ENCODE measurements around the gene APBB2.
"Not testable (repeated sequence)": the region's sequence is repeated elsewhere in the genome, so short reads cannot be mapped to it uniquely, and the experiment has no call there.

APBB2 gene

GRCh38 chr4:40840255-40840984 lies 373.9 kb downstream of the APBB2 start:
- no peak for DNase-seq

GRCh38 chr4:40838742-40839141 lies 375.6 kb downstream of the APBB2 start:
- DNase-seq, result no peak

- peak in 28 of 58 donors; percentile 3 to 52 (median 28) for DNase-seq
Observed at GRCh38 chr4:40837094-40837870, 377.1 kb downstream of the APBB2 start.

- DNase-seq, result no peak
Observed at GRCh38 chr4:40833212-40833611, 381.1 kb downstream of the APBB2 start.

GRCh38 chr4:40832175-40832574 lies 382.2 kb downstream of the APBB2 start:
- no peak for DNase-seq

GRCh38 chr4:40831146-40831907 lies 383.0 kb downstream of the APBB2 start:
- peak in 24 of 58 donors; percentile 13 to 77 (median 38) for DNase-seq

- no peak for DNase-seq
Observed at GRCh38 chr4:40829586-40829985, 384.8 kb downstream of the APBB2 start.

GRCh38 chr4:40828661-40829060 lies 385.7 kb downstream of the APBB2 start:
- no peak for DNase-seq

GRCh38 chr4:40827758-40828157 lies 386.6 kb downstream of the APBB2 start:
- DNase-seq, result no peak

- DNase-seq, result no peak
Observed at GRCh38 chr4:40826821-40827220, 387.5 kb downstream of the APBB2 start.

GRCh38 chr4:40825014-40825838 lies 389.1 kb downstream of the APBB2 start:
- no peak for DNase-seq

GRCh38 chr4:40822420-40823166 lies 391.7 kb downstream of the APBB2 start:
- DNase-seq, result no peak

- DNase-seq, result no peak
Observed at GRCh38 chr4:40820101-40820500, 394.2 kb downstream of the APBB2 start.

- not testable (repeated sequence) for DNase-seq
Observed at GRCh38 chr4:40817157-40817556, 397.2 kb downstream of the APBB2 start.

- no peak for DNase-seq
Observed at GRCh38 chr4:40812856-40813255, 401.5 kb downstream of the APBB2 start.

GRCh38 chr4:40812386-40812785 lies 402.0 kb downstream of the APBB2 start:
- DNase-seq, result no peak

GRCh38 chr4:40811956-40812355 lies 402.4 kb downstream of the APBB2 start:
- DNase-seq, result no peak

GRCh38 chr4:40808926-40809457 lies 405.4 kb downstream of the APBB2 start:
- DNase-seq, result no peak

- DNase-seq, result no peak
Observed at GRCh38 chr4:40804598-40804997, 409.7 kb downstream of the APBB2 start.

- DNase-seq, result no peak
Observed at GRCh38 chr4:40800064-40800463, 414.3 kb downstream of the APBB2 start.

All from anterior cingulate cortex (tissue), 58 donors.